Cortex of kidney (tissue), 1 donor: ENCODE results near the gene FKBP3.
"Not testable (repeated sequence)": the region's sequence is repeated elsewhere in the genome, so short reads cannot be mapped to it uniquely, and the experiment has no call there.

ENCODE experiments used
- DNase-seq: peaks from one replicate; lab custom pipeline; 2025; lab: John Stamatoyannopoulos, UW

Gene FKBP3

DNA sequence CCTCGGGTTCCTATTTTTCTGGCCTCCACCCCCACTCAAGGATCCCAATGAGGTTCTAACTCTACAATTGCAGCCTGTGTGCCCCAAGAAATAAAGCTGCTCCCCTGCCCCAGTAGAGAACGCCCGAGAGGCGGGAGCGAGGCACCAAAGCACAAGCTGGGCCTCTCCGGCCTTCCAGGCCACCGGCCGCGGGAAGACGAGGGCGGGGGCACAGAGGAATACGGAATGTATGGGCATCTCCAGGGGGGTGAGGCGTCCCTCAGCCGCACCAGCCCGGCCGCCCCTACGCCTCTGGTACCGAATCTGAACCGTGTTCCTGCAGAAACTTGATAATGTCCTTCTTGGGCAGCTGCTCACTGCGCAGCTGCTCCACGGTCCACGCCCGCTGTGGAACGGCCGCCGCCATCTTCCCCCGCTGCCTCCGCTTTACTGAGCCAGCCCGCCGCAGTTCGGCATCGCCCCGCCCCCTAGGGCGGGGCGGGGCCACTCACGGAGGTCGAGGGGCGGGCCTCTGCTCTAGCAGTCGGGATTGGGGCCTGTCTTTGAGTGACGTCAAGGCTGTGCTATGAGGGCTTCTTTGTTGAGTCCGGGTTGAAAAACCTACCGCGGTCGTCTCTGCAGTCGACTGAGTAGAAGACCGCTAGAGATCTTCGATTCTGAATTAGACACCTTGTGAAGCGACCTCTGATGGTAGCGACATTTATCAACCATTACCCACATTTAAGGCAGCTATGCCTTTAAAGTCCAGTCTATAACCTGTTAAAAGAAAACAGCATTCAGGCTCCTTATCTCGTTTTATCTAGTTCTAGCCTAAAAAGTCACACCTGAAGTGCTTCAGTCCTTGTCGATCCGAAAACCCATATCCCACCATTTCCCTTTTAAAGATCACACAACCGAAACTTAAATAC lies at the start of gene FKBP3:
FKBP3 (minus strand) TSS at position 431 of the 908 bp plus-strand sequence; CDS start at position 406, 25 bp downstream.
- no peak for DNase-seq

GRCh38 chr14:45181806-45182205 lies 47.5 kb upstream of the FKBP3 start:
- DNase-seq, result no peak

DNA sequence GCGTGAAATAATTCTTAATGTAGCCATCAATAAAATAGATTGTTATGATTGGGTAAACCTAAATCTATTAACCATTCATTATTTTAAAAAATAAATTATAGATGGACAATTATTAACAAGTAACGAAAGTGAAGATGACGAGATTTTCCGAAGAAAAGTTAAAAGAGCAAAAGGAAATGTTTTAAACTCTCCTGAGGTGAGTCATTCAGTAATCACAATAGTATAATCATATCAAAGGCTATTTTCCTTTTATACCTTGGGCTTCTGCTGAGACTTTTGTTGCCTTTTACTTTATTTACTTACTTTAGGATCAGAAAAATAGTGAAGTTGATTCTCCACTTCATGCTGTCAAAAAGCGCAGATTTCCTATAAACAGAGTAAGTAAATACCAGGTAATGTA lies 47.0 kb upstream of the FKBP3 start:
- no peak for DNase-seq

DNA sequence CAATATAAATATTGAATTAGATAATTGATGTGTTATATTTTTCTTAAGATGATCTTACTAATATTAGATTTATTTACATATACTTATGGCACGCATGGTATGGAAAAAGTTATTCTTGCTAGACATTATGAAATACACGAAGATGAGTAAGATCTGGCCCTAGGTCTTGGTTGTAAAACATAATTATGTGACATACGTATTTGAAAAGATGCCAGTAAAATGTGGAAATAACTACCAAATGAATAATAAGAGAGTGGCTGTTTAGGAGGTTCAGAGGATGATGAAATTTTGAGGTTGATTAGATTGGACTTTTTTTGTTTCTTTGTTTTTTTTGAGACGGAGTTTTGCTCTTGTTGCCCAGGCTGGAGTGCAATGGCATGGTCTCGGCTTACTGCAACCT lies 42.8 kb upstream of the FKBP3 start:
- DNase-seq, result no peak

- DNase-seq, result no peak
Measured at GRCh38 chr14:45169906-45170305, 35.6 kb upstream of the FKBP3 start.

- DNase-seq, result no peak
Measured at GRCh38 chr14:45156067-45156466, 21.8 kb upstream of the FKBP3 start.

- DNase-seq, result no peak
Measured at GRCh38 chr14:45150386-45150890, 16.2 kb upstream of the FKBP3 start.

- DNase-seq, result no peak
Measured at GRCh38 chr14:45149602-45150001, 15.3 kb upstream of the FKBP3 start.

DNA sequence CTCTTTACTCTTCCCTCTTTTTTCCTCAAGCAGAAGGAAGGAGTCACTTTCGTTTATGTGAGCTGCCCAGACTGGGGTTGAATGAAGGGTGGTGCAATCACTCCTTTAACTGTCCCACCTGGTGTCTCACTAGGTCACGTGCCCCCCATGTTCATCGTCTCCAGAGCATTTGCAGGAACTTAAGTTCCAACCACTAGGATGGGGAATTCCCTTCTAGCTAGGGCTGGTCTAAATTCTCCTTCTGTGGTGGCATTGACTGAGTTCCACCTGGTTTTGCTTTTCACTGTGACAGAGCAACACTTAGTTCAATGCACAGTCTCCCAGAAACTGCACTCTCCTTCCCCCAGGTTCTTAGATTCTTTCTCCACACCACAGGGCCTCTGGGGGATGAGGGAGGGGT lies 10.9 kb upstream of the FKBP3 start:
- no peak for DNase-seq

- no peak for DNase-seq
Measured at GRCh38 chr14:45144658-45145057, 10.4 kb upstream of the FKBP3 start.

- DNase-seq, result not testable (repeated sequence)
Measured at GRCh38 chr14:45142083-45142482, 7.8 kb upstream of the FKBP3 start.

DNA sequence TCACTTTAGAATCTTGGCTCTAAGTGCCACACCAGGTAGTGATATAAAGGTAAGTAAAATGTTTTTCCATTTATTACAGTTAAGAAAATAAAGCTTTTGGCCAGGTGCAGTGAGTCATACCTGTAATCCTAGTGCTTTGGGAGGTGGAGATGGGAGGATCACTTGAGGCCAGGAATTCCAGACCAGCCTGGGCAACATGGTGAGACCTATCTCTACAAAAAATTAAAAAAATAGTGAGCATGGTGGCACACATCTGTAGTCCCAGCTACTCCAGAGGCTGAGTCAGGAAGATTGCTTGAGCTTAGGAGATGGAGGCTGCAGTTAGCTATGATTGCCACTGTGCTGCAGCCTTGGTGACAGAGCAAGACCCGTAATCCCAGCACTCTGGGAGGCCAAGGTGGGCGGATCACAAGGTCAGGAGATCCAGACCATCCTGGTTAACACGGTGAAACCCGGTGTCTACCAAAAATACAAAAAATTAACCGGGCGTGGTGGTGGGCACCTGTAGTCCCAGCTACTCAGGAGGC lies 6.4 kb upstream of the FKBP3 start:
- DNase-seq, result no peak

- no peak for DNase-seq
Measured at GRCh38 chr14:45136399-45136798, 2.1 kb upstream of the FKBP3 start.

- DNase-seq, result peak; percentile 23
Measured at GRCh38 chr14:45135659-45136395, 1.5 kb upstream of the FKBP3 start, which contains the start of gene FANCM. Gene FANCM (plus strand): TSS chr14:45135930. CDS start chr14:45136032, 102 bp downstream.

GRCh38 chr14:45135156-45135555 lies 875 bp upstream of the FKBP3 start:
- DNase-seq, result no peak

DNA sequence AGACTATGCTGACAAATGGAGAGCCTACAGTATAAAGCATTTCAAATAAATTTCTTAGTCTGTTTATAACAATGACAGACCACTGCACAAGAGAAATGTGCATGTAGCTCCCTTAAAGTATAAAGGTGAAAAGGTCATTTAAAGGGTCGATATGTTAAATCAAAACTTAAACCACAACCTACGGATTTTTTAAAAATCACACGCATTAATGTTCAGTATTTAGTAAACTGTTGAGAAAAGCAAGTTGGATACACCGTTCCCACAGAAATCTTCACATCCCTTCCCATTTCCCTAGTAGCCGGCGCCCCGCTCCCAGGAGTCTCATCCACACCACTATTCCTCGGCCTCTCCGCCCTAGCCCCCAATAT lies 614 bp downstream of the FKBP3 start:
- DNase-seq, result no peak

GRCh38 chr14:45128963-45129629 lies 5.2 kb downstream of the FKBP3 start:
- no peak for DNase-seq

- DNase-seq, result no peak
Measured at GRCh38 chr14:45125754-45126153, 8.5 kb downstream of the FKBP3 start.

DNA sequence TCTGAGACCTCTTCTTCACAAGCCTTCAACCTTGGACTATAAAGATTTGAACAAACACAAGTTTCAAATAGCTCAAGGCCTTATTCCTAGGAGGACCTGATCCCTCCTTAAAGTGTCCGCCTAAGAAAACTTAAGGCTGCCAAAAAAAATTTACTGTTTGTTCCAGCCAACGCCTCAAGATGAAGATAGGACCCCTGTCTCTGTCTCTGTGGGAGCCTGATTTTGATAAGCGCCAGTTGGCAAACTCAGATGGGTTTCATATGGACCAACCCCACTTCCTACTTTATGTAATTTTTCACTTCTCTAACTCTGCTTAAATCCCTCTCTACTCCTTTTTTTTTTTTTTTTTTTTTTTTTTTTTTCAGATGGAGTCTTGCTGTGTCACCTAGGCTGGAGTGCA lies 11.0 kb downstream of the FKBP3 start:
- DNase-seq, result no peak

DNA sequence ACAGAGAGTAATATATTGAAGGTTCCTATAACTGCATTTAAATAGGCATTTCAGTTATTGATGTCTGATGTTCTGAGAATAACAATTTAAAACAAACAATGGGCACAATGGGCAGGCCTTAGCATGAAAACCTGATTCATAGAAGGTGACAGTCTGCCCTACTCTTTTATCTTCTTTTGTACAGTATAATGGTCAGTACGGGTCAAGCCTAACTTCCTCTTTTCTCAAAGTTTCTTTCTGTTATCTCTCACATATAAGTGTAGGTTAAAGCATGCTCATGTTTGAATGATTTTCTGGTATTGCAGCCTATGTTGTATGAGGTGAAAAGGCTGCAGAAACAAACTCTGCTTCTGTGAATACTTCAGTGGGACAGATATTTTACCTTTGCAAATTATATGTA lies 14.2 kb downstream of the FKBP3 start:
- no peak for DNase-seq

DNA sequence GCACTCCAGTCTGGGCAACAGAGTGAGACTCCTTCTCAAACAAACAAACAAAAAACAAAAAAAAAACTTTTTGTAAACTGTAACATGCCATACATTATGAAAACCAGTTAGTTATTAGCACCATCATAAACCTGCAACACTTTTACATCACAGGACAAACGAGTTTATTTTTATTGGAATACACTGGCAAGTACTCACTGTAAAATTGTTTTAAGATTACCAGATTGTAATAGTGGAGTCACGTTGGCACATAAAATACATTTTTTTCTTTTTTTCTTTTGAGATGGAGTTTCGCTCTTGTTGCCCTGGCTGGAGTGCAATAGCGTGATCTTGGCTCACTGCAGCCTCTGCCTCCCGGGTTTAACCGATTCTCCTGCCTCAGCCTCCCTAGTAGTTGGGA lies 15.7 kb downstream of the FKBP3 start:
- no peak for DNase-seq

GRCh38 chr14:45114327-45114726 lies 20.0 kb downstream of the FKBP3 start:
- DNase-seq, result no peak
